B cell (primary cell): ENCODE measurements around the gene ANKRD10.

Experiments used
- CTCF ChIP-seq: fragments of 200-600 bp; IDR thresholded peaks from one replicate; pipeline ENCODE4 v1.8.0; 2022; ENCODE audit warnings: antibody characterized with exemption, mild to moderate bottlenecking
- EZH2 ChIP-seq: IDR thresholded peaks from 2 replicates; pipeline ENCODE4 v1.6.1; 2012; ENCODE audit warnings: borderline replicate concordance, low read depth, mild to moderate bottlenecking, moderate library complexity, low read length; ENCODE audit not compliant: insufficient read depth, poor library complexity, severe bottlenecking

DNA sequence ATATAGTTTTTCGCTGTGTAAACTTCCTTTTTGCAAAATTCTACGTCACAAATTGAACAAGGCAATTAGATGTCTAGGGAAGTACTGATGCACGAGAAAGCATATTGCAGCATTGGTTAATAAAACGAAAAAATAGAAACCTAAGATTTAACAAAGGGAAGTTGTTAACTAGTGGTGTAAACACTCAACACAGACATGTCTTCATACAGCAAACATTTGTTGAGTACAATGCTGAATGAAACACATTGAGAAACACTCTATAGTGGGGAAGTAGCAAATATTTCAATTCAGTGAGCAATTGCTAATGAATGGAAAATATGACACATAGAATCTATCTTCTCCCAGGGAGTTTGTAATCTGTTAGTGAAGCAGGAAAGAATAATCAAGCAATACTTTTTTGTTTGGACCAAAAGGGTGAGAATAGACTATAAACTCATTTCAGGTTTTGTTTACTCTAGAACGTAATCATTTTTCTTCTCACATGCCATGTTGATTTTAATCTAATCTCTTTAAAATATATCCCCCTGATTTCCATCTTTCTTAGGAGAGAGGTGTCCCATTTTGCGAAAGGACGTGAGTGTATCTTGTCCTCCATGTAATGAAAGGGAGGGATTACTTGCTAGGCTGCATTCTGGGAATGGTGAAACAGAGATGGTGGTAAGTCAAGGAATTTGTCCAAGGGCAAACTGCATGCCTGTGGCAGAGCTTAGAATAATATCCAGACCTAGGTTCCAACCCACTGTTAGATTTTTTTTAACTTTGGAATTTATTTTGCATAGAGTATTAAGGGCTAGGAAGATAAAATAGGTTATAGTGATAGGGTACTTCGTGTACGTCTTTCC lies 1.7 kb upstream of the ANKRD10 start:
- TF ChIP-seq CTCF, result no peak
- TF ChIP-seq EZH2, result no peak
